Measurements from ENCODE around the gene AUTS2. TPM values are rescaled to one million over a fixed set of nuclear protein-coding genes. Genes with fewer than 3 reads are reported as not detected.
A peak's percentile ranks its signal among the peaks of the same experiment; 100 is the strongest.

AUTS2 gene
- total and polyA plus RNA-seq, 10 of the 15 experiments (the other 5 are each of a cell fraction or from before 2014, with no cell fraction given): 6.4 to 55.6 (median 21.6) TPM

DNA sequence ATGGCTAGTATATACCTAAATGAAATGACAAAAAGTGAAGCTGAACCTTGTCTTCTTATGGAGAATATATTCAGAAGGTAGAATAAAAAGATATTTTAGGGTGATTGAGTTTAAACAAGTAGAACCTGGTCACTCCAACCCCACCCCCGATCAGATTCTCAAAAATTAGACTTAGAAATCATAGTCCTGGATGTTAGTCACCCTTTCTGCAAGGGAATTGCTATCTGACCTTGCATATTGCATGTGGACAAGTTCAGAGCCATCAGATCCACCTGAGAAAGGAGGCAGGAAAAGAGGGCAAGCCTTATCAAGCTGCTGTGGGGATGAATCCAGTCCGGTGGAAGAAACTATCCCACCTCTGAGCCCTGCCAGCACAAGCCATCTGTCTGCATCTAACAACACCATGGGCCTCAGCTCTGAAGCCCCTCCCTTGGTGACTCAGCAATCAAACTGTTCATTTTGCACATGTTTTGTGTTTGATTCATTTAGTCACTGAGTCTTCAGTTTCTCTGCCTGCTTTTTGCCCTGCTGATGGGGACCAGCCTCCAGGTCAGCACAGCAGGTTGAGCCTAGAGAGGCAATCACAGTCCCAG is 727.3 kb downstream of the AUTS2 start:
- no peak for FAIRE-seq
- no peak for DNase-seq (ENCODE audit: low read depth, low spot score)
- 17% methylated on average over 2 of the region's 2 CpGs for WGBS (ENCODE audit: insufficient coverage, insufficient replicate concordance, low lambda C conversion rate, missing lambda C conversion rate)
- Histone ChIP-seq H3K27ac (ENCODE audit: control insufficient read depth, insufficient read depth) (no peak overlapping the region), H3K79me2 (ENCODE audit: control insufficient read depth, insufficient read depth, low read length) (no peaks in the 10 kb centered on the region), H2AFZ (ENCODE audit: control insufficient read depth, low read depth, low read length) (no peak overlapping the region), H4K20me1 (ENCODE audit: control insufficient read depth, insufficient read depth) (no peaks in the 10 kb centered on the region), H3K27me3 (replicated peaks in 1 of 2; ENCODE audit: control insufficient read depth in 2 of 2, insufficient read depth in 2 of 2, low read length in 1 of 2) (no peaks in the 10 kb centered on the region), H3K4me3 (no peak overlapping the region), H3K4me1 (ENCODE audit: control insufficient read depth, insufficient read depth, low read length) (no peaks in the 10 kb centered on the region), H3K4me2 (ENCODE audit: control insufficient read depth, insufficient read depth) (no peak overlapping the region), H3K9me3 (replicated peaks; ENCODE audit: control insufficient read depth, insufficient read depth, low read length) (no peaks in the 10 kb centered on the region), H3K36me3 (ENCODE audit: control insufficient read depth in 2 of 2, insufficient read depth in 2 of 2, low read length in 1 of 2) (no peaks in the 10 kb centered on the region), H3K9ac (ENCODE audit: control insufficient read depth, insufficient read depth, low read length) (no peak overlapping the region)
- SMC1A ChIA-PET (ENCODE audit: uncharacterized antibody, unreplicated experiment): no interaction called here
- RAD21 ChIA-PET (ENCODE audit: unreplicated experiment): no interaction called here
- intact Hi-C loops (cut with micrococcal nuclease; ENCODE audit: unreplicated experiment): no loop called here
- TF ChIP-seq HDGF (IDR thresholded peaks at IDR 0.05): no peak
- no peak; the same call in 2 of the 3 replicates for ATAC-seq
- BruUV-seq (replicated peaks): no TSS peak
- CTCF ChIA-PET: interaction anchor here (0.6 kb wide), 1 partner anchor 161 kb away, joined by 3 read pairs; no protein-coding TSS in a partner anchor
- in situ Hi-C loops (cut with MboI): no loop called here
- POLR2A ChIA-PET: no interaction called here

DNA sequence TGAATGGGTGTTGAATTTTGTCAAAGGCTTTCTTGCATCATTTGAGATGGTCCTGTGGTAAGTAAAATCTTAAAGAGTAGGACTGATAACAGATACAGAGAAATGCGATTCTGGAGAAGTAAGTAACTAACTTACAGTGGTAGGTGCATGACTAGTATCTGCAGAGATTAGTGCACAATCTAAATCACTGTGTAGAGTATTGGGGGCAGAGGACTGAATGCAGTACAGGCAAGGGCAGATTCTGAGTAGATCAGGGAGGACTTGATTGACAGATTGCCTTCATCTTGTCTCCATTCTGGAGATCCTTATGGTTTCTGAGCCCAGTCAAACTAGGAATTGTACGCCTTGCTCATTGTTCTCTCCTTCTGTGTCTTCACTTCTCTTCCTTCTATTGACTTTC is 736.0 kb downstream of the AUTS2 start:
- H3K79me2 ChIP-seq (ENCODE audit: control insufficient read depth, insufficient read depth, low read length): no peaks in the 10 kb centered on the region
- H3K4me1 ChIP-seq (ENCODE audit: control insufficient read depth, insufficient read depth, low read length): no peaks in the 10 kb centered on the region
- in situ Hi-C loops (cut with MboI): no loop called here
- FAIRE-seq (peak; percentile 75), DNase-seq (ENCODE audit: low read depth, low spot score) (no peak), ATAC-seq (no peak)
- intact Hi-C loops (cut with micrococcal nuclease; ENCODE audit: unreplicated experiment): no loop called here
- H3K27ac ChIP-seq (ENCODE audit: control insufficient read depth, insufficient read depth): no peak overlapping the region
- no peak overlapping the region for H2AFZ ChIP-seq (ENCODE audit: control insufficient read depth, low read depth, low read length)
- H3K4me3 ChIP-seq: no peak overlapping the region
- CTCF ChIA-PET: interaction anchor here (0.6 to 0.8 kb wide), 3 partner anchors 19 to 293 kb away, joined by 3 read pairs; no protein-coding TSS in a partner anchor
- no peak overlapping the region for H3K9ac ChIP-seq (ENCODE audit: control insufficient read depth, insufficient read depth, low read length)
- H4K20me1 ChIP-seq (ENCODE audit: control insufficient read depth, insufficient read depth): no peaks in the 10 kb centered on the region
- H3K36me3 ChIP-seq (ENCODE audit: control insufficient read depth in 2 of 2, insufficient read depth in 2 of 2, low read length in 1 of 2): no peaks in the 10 kb centered on the region
- no TSS peak for BruUV-seq (replicated peaks)
- H3K9me3 ChIP-seq (replicated peaks; ENCODE audit: control insufficient read depth, insufficient read depth, low read length): no peaks in the 10 kb centered on the region
- RAD21 ChIA-PET (ENCODE audit: unreplicated experiment): interaction anchor here (0.9 kb wide), 1 partner anchor 120 kb away, joined by 3 read pairs; no protein-coding TSS in a partner anchor
- POLR2A ChIA-PET: no interaction called here
- H3K27me3 ChIP-seq (replicated peaks in 1 of 2; ENCODE audit: control insufficient read depth in 2 of 2, insufficient read depth in 2 of 2, low read length in 1 of 2): no peaks in the 10 kb centered on the region
- SMC1A ChIA-PET (ENCODE audit: uncharacterized antibody, unreplicated experiment): interaction anchor here (1.2 kb wide), 1 partner anchor 8 kb away, joined by 3 read pairs; no protein-coding TSS in a partner anchor
- no peak overlapping the region for H3K4me2 ChIP-seq (ENCODE audit: control insufficient read depth, insufficient read depth)
- WGBS (ENCODE audit: insufficient coverage, insufficient replicate concordance, low lambda C conversion rate, missing lambda C conversion rate): 42% methylated on average over 2 of the region's 2 CpGs
- TF ChIP-seq CHD1 (IDR thresholded peaks at IDR 0.05; ENCODE audit: low read depth, low read length) (no peak), RB1 (IDR thresholded peaks at IDR 0.05; ENCODE audit: borderline replicate concordance) (no peak), HDAC6 (IDR thresholded peaks at IDR 0.05; ENCODE audit: unreplicated experiment) (no peak), ZZZ3 (IDR thresholded peaks at IDR 0.05; ENCODE audit: control insufficient read depth, insufficient read length, low read depth) (no peak), CHD2 (IDR thresholded peaks at IDR 0.05; ENCODE audit: borderline replicate concordance, low read depth, low read length) (no peak), SPI1 (IDR thresholded peaks at IDR 0.05; ENCODE audit: borderline replicate concordance, insufficient read depth, low read depth, low read length) (no peak)
- TF ChIP-seq, protein P1, sequence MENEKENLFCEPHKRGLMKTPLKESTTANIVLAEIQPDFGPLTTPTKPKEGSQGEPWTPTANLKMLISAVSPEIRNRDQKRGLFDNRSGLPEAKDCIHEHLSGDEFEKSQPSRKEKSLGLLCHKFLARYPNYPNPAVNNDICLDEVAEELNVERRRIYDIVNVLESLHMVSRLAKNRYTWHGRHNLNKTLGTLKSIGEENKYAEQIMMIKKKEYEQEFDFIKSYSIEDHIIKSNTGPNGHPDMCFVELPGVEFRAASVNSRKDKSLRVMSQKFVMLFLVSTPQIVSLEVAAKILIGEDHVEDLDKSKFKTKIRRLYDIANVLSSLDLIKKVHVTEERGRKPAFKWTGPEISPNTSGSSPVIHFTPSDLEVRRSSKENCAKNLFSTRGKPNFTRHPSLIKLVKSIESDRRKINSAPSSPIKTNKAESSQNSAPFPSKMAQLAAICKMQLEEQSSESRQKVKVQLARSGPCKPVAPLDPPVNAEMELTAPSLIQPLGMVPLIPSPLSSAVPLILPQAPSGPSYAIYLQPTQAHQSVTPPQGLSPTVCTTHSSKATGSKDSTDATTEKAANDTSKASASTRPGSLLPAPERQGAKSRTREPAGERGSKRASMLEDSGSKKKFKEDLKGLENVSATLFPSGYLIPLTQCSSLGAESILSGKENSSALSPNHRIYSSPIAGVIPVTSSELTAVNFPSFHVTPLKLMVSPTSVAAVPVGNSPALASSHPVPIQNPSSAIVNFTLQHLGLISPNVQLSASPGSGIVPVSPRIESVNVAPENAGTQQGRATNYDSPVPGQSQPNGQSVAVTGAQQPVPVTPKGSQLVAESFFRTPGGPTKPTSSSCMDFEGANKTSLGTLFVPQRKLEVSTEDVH (IDR thresholded peaks at IDR 0.05; ENCODE audit: low read depth, partially characterized antibody): no peak
- TF ChIP-seq, protein P2, sequence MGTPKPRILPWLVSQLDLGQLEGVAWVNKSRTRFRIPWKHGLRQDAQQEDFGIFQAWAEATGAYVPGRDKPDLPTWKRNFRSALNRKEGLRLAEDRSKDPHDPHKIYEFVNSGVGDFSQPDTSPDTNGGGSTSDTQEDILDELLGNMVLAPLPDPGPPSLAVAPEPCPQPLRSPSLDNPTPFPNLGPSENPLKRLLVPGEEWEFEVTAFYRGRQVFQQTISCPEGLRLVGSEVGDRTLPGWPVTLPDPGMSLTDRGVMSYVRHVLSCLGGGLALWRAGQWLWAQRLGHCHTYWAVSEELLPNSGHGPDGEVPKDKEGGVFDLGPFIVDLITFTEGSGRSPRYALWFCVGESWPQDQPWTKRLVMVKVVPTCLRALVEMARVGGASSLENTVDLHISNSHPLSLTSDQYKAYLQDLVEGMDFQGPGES (IDR thresholded peaks at IDR 0.05): no peak
- TF ChIP-seq, protein P3, sequence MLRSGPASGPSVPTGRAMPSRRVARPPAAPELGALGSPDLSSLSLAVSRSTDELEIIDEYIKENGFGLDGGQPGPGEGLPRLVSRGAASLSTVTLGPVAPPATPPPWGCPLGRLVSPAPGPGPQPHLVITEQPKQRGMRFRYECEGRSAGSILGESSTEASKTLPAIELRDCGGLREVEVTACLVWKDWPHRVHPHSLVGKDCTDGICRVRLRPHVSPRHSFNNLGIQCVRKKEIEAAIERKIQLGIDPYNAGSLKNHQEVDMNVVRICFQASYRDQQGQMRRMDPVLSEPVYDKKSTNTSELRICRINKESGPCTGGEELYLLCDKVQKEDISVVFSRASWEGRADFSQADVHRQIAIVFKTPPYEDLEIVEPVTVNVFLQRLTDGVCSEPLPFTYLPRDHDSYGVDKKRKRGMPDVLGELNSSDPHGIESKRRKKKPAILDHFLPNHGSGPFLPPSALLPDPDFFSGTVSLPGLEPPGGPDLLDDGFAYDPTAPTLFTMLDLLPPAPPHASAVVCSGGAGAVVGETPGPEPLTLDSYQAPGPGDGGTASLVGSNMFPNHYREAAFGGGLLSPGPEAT (IDR thresholded peaks at IDR 0.05; ENCODE audit: low read depth): no peak

All from GM12878 (cell line).